K562 (cell line): Measurements from ENCODE around the gene PALS1. TPM values are rescaled to one million over a fixed set of nuclear protein-coding genes. Genes with fewer than 3 reads are reported as not detected.

Source experiments
- ATAC-seq: fragments of 200-7000 bp; cut with Tn5 transposase; 3 replicates; pipeline ENCODE4 v1.9.1; 2020; ENCODE audit warnings: moderate library complexity
- BruUV-seq: library from RNA; stranded (reverse); fragments of 400-500 nt; replicated peaks from 2 replicates; lab custom pipeline; 2021; lab: Mats Ljungman, UMichigan
- CTCF ChIA-PET: fragments of 300-600 bp; formaldehyde crosslinking; extraction: SDS; loops from one replicate; lab custom pipeline; 2021; ENCODE audit warnings: low intra/inter-chr PET ratio; lab: Yijun Ruan, JAX
- POLR2A ChIA-PET: fragments of 300-600, 350-650 bp; sonication (Branson Sonifier 250); formaldehyde crosslinking; extraction: SDS; loops from one replicate; lab custom pipeline; 2021; ENCODE audit warnings: antibody characterized with exemption, inconsistent platforms; lab: Yijun Ruan, JAX
- DNase-seq, 4 experiments: peaks; one replicate each; pipeline versions ENCODE4 v3.0.0 to v3.0.0-alpha.2; 2011 to 2018; ENCODE audit warnings: low spot score in 3 of 4, mixed read lengths in 3 of 4; ENCODE audit errors: extremely low read depth in 1 of 4
- FAIRE-seq: peaks from 2 replicates; lab custom pipeline; 2011; peaks lifted over from hg19 to GRCh38; lab: Jason Lieb, UNC
- H2AFZ ChIP-seq: 2 replicates; pipeline ENCODE4 v1.6.0; 2011; ENCODE audit warnings: low read depth, low read length, control low read depth, inconsistent platforms
- H3K27ac ChIP-seq: fragments of 200-600 bp; 3 replicates; pipeline ENCODE4 v1.8.0; 2011; ENCODE audit warnings: low read depth, mild to moderate bottlenecking, control low read depth, inconsistent platforms, low read length, moderate library complexity, mixed read lengths; ENCODE audit errors: extremely low read depth
- H3K27me3 ChIP-seq, 2 experiments: fragments of 300-600 bp in 1 of 2; 2 replicates in 1 of 2; 3 replicates in 1 of 2; pipeline versions ENCODE4 v1.6.0 to v1.8.0; 2011; ENCODE audit warnings: inconsistent platforms in 2 of 2, low read length in 2 of 2, mild to moderate bottlenecking in 1 of 2, mixed read lengths in 1 of 2, moderate library complexity in 1 of 2; ENCODE audit not compliant: control insufficient read depth in 2 of 2, insufficient read depth in 2 of 2
- H3K36me3 ChIP-seq: fragments of 300-600 bp; 3 replicates; pipeline ENCODE4 v1.8.0; 2011; ENCODE audit warnings: mild to moderate bottlenecking, low read length, inconsistent platforms; ENCODE audit not compliant: control insufficient read depth, insufficient read depth
- H3K4me1 ChIP-seq, 2 experiments: fragments of 200-600 bp in 1 of 2; replicated peaks in 1 of 2; 2 replicates in 1 of 2; 3 replicates in 1 of 2; pipeline versions ENCODE4 v1.5.1 to v1.8.0; 2011; ENCODE audit warnings: inconsistent platforms in 2 of 2, low read length in 2 of 2, mild to moderate bottlenecking in 1 of 2, mixed read lengths in 1 of 2, moderate library complexity in 1 of 2; ENCODE audit not compliant: control insufficient read depth in 2 of 2, insufficient read depth in 2 of 2
- H3K4me2 ChIP-seq: 2 replicates; pipeline ENCODE4 v1.6.1; 2011; ENCODE audit warnings: low read length, control low read depth, inconsistent platforms, mixed read lengths; ENCODE audit not compliant: insufficient read depth
- H3K4me3 ChIP-seq: fragments of 200-600 bp; sonication (generic), shearing (Covaris generic); 2 replicates; pipeline ENCODE4 v1.5.1; 2016; ENCODE audit warnings: control low read depth, inconsistent platforms
- H3K79me2 ChIP-seq: fragments of 200-600 bp; 3 replicates; pipeline ENCODE4 v1.8.0; 2011; ENCODE audit warnings: low read length, inconsistent platforms; ENCODE audit not compliant: control insufficient read depth, insufficient read depth
- H3K9ac ChIP-seq, 2 experiments: 2 replicates each; pipeline versions ENCODE4 v1.6.0 to v1.6.1; 2011; ENCODE audit warnings: low read depth in 2 of 2, low read length in 2 of 2, control low read depth in 1 of 2, inconsistent platforms in 1 of 2, mild to moderate bottlenecking in 1 of 2, mixed read lengths in 1 of 2; ENCODE audit not compliant: insufficient read depth in 1 of 2
- H3K9me1 ChIP-seq: one replicate; pipeline ENCODE4 v1.6.0; 2011; ENCODE audit warnings: inconsistent platforms, mild to moderate bottlenecking, low read length, moderate library complexity; ENCODE audit not compliant: control insufficient read depth, insufficient read depth
- H3K9me3 ChIP-seq: replicated peaks from 2 replicates; pipeline ENCODE4 v1.5.1; 2011; ENCODE audit warnings: low read depth, low read length, inconsistent platforms; ENCODE audit not compliant: control insufficient read depth, insufficient read depth
- H4K20me1 ChIP-seq: replicated peaks from 2 replicates; pipeline ENCODE4 v1.6.1; 2011; ENCODE audit warnings: low read length, inconsistent platforms, mixed read lengths; ENCODE audit not compliant: control insufficient read depth, insufficient read depth
- CTCF ChIP-seq, 3 experiments: IDR thresholded peaks in 2 of 3; conservative IDR thresholded peaks in 1 of 3; 2 replicates each; pipeline ENCODE4 v1.5.1; 2011 to 2012; ENCODE audit warnings: low read length in 3 of 3, mild to moderate bottlenecking in 3 of 3, control low read depth in 2 of 3, improper control_type of control experiment in 1 of 3, inconsistent platforms in 1 of 3, low read depth in 1 of 3, mixed read lengths in 1 of 3, moderate library complexity in 1 of 3; ENCODE audit not compliant: insufficient read depth in 2 of 3
- GABPB1 ChIP-seq: sonication (generic); formaldehyde crosslinking; IDR thresholded peaks from 2 replicates; pipeline ENCODE4 v1.8.0; 2022; ENCODE audit warnings: mild to moderate bottlenecking, missing genetic modification reagents
- LARP7 ChIP-seq: fragments of 450-650 bp; IDR thresholded peaks from 2 replicates; pipeline ENCODE4 v1.6.1; 2016
- RAD21 ChIP-seq, 2 experiments: fragments of 250-450 bp in 1 of 2; fragments of 450-650 bp in 1 of 2; sonication (Bioruptor Pico) in 1 of 2; formaldehyde crosslinking in 1 of 2; IDR thresholded peaks in 1 of 2; conservative IDR thresholded peaks in 1 of 2; 2 replicates each; pipeline versions ENCODE4 v1.4.0 to v1.8.0; 2020 to 2022; ENCODE audit warnings: mild to moderate bottlenecking in 2 of 2, moderate library complexity in 1 of 2
- XRCC5 ChIP-seq: fragments of 200-400 bp; formaldehyde crosslinking; IDR thresholded peaks from 2 replicates; pipeline ENCODE4 v1.6.1; 2017; ENCODE audit warnings: low read depth, mild to moderate bottlenecking, low read length
- ZNF77 ChIP-seq: fragments of 250-450 bp; sonication (Bioruptor Pico); IDR thresholded peaks from 2 replicates; pipeline ENCODE4 v1.5.0; 2020
- WGBS: fragments of 100-300 bp; shearing (Covaris generic); methylation state at CpG from one replicate; pipeline ENCODE4 v1.1.6; 2016; ENCODE audit warnings: low coverage, mixed read lengths; ENCODE audit not compliant: insufficient coverage; ENCODE audit errors: missing lambda C conversion rate; 5-methylcytosine and 5-hydroxymethylcytosine counted together
- in situ Hi-C: fragments of 300-500 bp; cut with MboI; formaldehyde crosslinking; loops from 4 replicates; pipeline ENCODE4 v1.15.0; 2018; ENCODE audit warnings: inconsistent platforms, mixed read lengths
- intact Hi-C: fragments of 100-400 bp; cut with micrococcal nuclease; formaldehyde crosslinking; loops from 2 replicates; pipeline ENCODE4 v1.14.2; 2022
- polyA plus RNA-seq, 8 experiments: library from polyadenylated mRNA; depleted of rRNA in 4 of 8; stranded (reverse) in 5 of 8; unstranded in 3 of 8; fragments of >200 nt; fragmentation: Nextera tagmentation in 2 of 8; fragmentation: Illumina TruSeq in 1 of 8; extraction: Ambion mirVana in 2 of 8; extraction: Trizol in 1 of 8; gene quantifications; 2 replicates each; pipeline versions ENCODE4 v1.2.1 to v1.2.3, GENCODE V29; 2011 to 2014; ENCODE audit warnings: inconsistent platforms in 1 of 8, missing spikeins in 1 of 8
- total RNA-seq, 7 experiments: library from RNA; depleted of rRNA in 6 of 7; stranded (reverse); fragments of >200 nt in 6 of 7; fragmentation: Illumina TruSeq in 2 of 7; extraction: Trizol in 2 of 7; gene quantifications; 2 replicates each; pipeline versions ENCODE4 v1.2.1 to v1.2.3, GENCODE V29; 2011 to 2021; ENCODE audit warnings: low replicate concordance in 1 of 7
- TF ChIP-seq, protein P1 (sequence below): fragments of 200-400 bp; formaldehyde crosslinking; IDR thresholded peaks from 2 replicates; pipeline ENCODE4 v1.6.1; 2017; ENCODE audit warnings: mild to moderate bottlenecking, low read depth, low read length, moderate library complexity
- TF ChIP-seq, protein P2 (sequence below): fragments of 450-650 bp; conservative IDR thresholded peaks from 2 replicates; pipeline ENCODE4 v1.6.1; 2016; ENCODE audit warnings: missing genetic modification characterization, low read depth, mild to moderate bottlenecking, control low read depth, missing compliant biosample characterization

PALS1 gene
- total and polyA plus RNA-seq, 9 of the 15 experiments (the other 6 are each of a cell fraction or from before 2014, with no cell fraction given) = 4.1 to 9.9 (median 7.2) TPM

- Histone ChIP-seq H3K4me2 (no peak overlapping the region), H3K9me3 (no peaks in the 10 kb centered on the region), H3K9ac (no peak overlapping the region), H3K36me3 (no peaks in the 10 kb centered on the region; the same call in 1 of the 3 replicates), H3K4me3 (no peak overlapping the region), H3K79me2 (no peaks in the 10 kb centered on the region), H4K20me1 (no peaks in the 10 kb centered on the region), H3K9me1 (no peaks in the 10 kb centered on the region), H3K27me3 (no peaks in the 10 kb centered on the region), H2AFZ (no peak overlapping the region), H3K27ac (no peak overlapping the region), H3K4me1 (no peaks in the 10 kb centered on the region)
- ChIA-PET POLR2A (interaction anchor here (0.6 kb wide), 1 partner anchor 29 kb away, joined by 3 read pairs; no protein-coding TSS in a partner anchor), CTCF (no interaction called here)
- in situ Hi-C loops (loop anchor here (5.0 kb wide), 1 partner anchor 113 kb away; no protein-coding TSS in a partner anchor), intact Hi-C loops (no loop called here)
- FAIRE-seq (no peak), ATAC-seq (no peak), DNase-seq (no peak)
- TF ChIP-seq XRCC5 = no peak
- no TSS peak for BruUV-seq
- 94% methylated on average over 2 of the region's 2 CpGs for WGBS
Observed at GRCh38 chr14:67280506-67280905, 39.3 kb downstream of the PALS1 start.

GRCh38 chr14:67285876-67286452 is 44.7 kb downstream of the PALS1 start:
- ChIA-PET POLR2A (no interaction called here), CTCF (interaction anchor here (1.7 to 2.0 kb wide), 2 partner anchors 118 to 120 kb away, joined by 5 to 27 read pairs; no protein-coding TSS in a partner anchor)
- Histone ChIP-seq H2AFZ (no peak overlapping the region), H4K20me1 (no peaks in the 10 kb centered on the region), H3K9ac (no peak overlapping the region), H3K79me2 (no peaks in the 10 kb centered on the region), H3K27ac (no peak overlapping the region), H3K4me3 (no peak overlapping the region), H3K4me2 (no peak overlapping the region), H3K9me3 (no peaks in the 10 kb centered on the region), H3K9me1 (no peaks in the 10 kb centered on the region), H3K4me1 (no peaks in the 10 kb centered on the region), H3K36me3 (no peaks in the 10 kb centered on the region), H3K27me3 (no peaks in the 10 kb centered on the region)
- in situ Hi-C loops (no loop called here), intact Hi-C loops (loop anchor here (1.0 kb wide), 1 partner anchor 120 kb away; no protein-coding TSS in a partner anchor)
- ATAC-seq (no peak), FAIRE-seq (no peak), DNase-seq (peak in 3 of 4 experiments; percentile 7 to 28 (median 7))
- WGBS = 44% methylated on average over 2 of the region's 2 CpGs
- BruUV-seq = no TSS peak
- no peak for TF ChIP-seq LARP7
- TF ChIP-seq, protein P1, sequence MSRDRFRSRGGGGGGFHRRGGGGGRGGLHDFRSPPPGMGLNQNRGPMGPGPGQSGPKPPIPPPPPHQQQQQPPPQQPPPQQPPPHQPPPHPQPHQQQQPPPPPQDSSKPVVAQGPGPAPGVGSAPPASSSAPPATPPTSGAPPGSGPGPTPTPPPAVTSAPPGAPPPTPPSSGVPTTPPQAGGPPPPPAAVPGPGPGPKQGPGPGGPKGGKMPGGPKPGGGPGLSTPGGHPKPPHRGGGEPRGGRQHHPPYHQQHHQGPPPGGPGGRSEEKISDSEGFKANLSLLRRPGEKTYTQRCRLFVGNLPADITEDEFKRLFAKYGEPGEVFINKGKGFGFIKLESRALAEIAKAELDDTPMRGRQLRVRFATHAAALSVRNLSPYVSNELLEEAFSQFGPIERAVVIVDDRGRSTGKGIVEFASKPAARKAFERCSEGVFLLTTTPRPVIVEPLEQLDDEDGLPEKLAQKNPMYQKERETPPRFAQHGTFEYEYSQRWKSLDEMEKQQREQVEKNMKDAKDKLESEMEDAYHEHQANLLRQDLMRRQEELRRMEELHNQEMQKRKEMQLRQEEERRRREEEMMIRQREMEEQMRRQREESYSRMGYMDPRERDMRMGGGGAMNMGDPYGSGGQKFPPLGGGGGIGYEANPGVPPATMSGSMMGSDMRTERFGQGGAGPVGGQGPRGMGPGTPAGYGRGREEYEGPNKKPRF = no peak
- TF ChIP-seq CTCF (IDR thresholded peaks at IDR 0.05 in 2 of 3, conservative IDR thresholded peaks at IDR 0.05 in 1 of 3; ENCODE audit: insufficient read depth in 2 of 3, low read depth in 1 of 3, low read length in 3 of 3) = peak; percentile 30 to 64 (median 37); a peak in 3 of 6 replicates
- peak; percentile 32 to 68 for TF ChIP-seq RAD21 (CRISPR knock-in tag; conservative IDR thresholded peaks at IDR 0.05 in 1 of 2, IDR thresholded peaks at IDR 0.05 in 1 of 2)
- TF ChIP-seq, protein P2, sequence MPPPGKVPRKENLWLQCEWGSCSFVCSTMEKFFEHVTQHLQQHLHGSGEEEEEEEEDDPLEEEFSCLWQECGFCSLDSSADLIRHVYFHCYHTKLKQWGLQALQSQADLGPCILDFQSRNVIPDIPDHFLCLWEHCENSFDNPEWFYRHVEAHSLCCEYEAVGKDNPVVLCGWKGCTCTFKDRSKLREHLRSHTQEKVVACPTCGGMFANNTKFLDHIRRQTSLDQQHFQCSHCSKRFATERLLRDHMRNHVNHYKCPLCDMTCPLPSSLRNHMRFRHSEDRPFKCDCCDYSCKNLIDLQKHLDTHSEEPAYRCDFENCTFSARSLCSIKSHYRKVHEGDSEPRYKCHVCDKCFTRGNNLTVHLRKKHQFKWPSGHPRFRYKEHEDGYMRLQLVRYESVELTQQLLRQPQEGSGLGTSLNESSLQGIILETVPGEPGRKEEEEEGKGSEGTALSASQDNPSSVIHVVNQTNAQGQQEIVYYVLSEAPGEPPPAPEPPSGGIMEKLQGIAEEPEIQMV = no peak
- no peak for TF ChIP-seq ZNF77 (CRISPR knock-in tag)
- no peak for TF ChIP-seq GABPB1 (CRISPR knock-in tag)
